Measurements from ENCODE around the gene PIGV. TPM values are rescaled to one million over a fixed set of nuclear protein-coding genes. Genes with fewer than 3 reads are reported as not detected.

Gene PIGV
- total RNA-seq, 1 experiment from 2014 or later = 30.8 TPM

DNA sequence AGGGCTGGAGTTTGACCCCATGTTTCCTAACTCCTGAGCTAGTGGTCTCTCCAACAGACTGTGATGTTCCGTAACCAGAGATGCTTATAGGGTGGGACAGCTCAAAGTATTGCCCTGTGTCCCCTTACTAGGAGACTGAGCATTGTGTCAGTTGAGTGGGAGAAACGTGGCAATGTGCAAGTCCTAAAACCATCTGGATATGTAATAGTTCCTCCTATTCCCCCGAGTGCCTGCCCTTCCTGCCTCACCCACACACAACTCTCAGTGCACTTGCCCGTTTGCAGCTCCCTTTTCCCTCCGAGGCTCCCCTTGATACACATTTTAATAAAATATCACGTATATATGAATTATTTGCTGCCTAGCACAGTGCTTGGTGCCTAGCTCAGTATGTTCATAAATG lies 3.4 kb downstream of the PIGV start:
- H3K9me3 ChIP-seq (ENCODE audit: insufficient read depth, low read depth) = no peaks in the 10 kb centered on the region
- H3K4me2 ChIP-seq = no peak overlapping the region
- peaks cover 20% of the 10 kb centered on the region; the same call in 1 of the 2 replicates for H3F3A ChIP-seq (ENCODE audit: insufficient read depth, low read depth)
- no TSS peak for BruUV-seq (replicated peaks)
- no peak overlapping the region for H2AFZ ChIP-seq
- no peaks in the 10 kb centered on the region for H3K36me3 ChIP-seq (ENCODE audit: low read depth)
- POLR2A ChIA-PET (ENCODE audit: unreplicated experiment) = interaction anchor here (0.6 to 0.7 kb wide), 3 partner anchors 35 to 87 kb away, joined by 3 to 6 read pairs (median 4); no protein-coding TSS in a partner anchor
- H3K4me1 ChIP-seq (replicated peaks; ENCODE audit: insufficient read depth) = peaks cover 23% of the 10 kb centered on the region
- peaks cover 12% of the 10 kb centered on the region for H3K79me2 ChIP-seq (ENCODE audit: low read depth)
- H3K27me3 ChIP-seq (ENCODE audit: insufficient read depth, low read depth) = no peaks in the 10 kb centered on the region
- TF ChIP-seq CTCF (conservative IDR thresholded peaks at IDR 0.05) (no peak), EZH2 (IDR thresholded peaks at IDR 0.05; ENCODE audit: low read depth) (no peak)
- intact Hi-C loops (cut with micrococcal nuclease; ENCODE audit: unreplicated experiment) = no loop called here
- no peak overlapping the region for H3K27ac ChIP-seq
- no peaks in the 10 kb centered on the region for H3K9me2 ChIP-seq (ENCODE audit: insufficient read depth)
- no peak for DNase-seq
- H4K20me1 ChIP-seq (ENCODE audit: insufficient read depth) = no peaks in the 10 kb centered on the region
- CTCF ChIA-PET = interaction anchor here (0.6 to 2.1 kb wide), 4 partner anchors 8 to 187 kb away, joined by 3 to 9 read pairs (median 6); no protein-coding TSS in a partner anchor
- no peak overlapping the region for H3K4me3 ChIP-seq

DNA sequence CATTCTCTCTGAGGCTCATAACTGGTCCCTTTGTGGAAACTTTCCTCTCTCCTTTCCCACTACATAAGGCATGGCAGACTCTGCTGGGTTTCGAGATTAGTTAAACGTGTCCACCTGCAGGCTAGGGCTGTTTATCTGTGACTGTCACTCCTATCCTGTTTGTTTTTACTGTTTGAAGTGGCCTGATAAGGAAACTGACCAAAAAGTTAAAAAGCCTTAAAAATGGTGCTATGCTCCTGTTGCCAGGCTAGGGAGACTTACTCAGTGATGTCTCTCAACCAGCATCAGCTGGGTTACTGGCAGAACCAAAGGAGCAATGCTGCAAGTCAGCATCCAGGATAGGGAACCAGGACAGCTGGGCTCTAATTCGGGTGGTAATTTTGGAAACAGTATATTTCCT lies 3.9 kb downstream of the PIGV start:
- POLR2A ChIA-PET (ENCODE audit: unreplicated experiment) = no interaction called here
- Histone ChIP-seq H3K79me2 (ENCODE audit: low read depth) (peaks cover 12% of the 10 kb centered on the region), H3K36me3 (ENCODE audit: low read depth) (no peaks in the 10 kb centered on the region), H4K20me1 (ENCODE audit: insufficient read depth) (no peaks in the 10 kb centered on the region), H3K4me3 (no peak overlapping the region), H3K9me3 (ENCODE audit: insufficient read depth, low read depth) (no peaks in the 10 kb centered on the region), H3K9me2 (ENCODE audit: insufficient read depth) (no peaks in the 10 kb centered on the region), H3K27ac (no peak overlapping the region), H3K27me3 (ENCODE audit: insufficient read depth, low read depth) (no peaks in the 10 kb centered on the region), H2AFZ (no peak overlapping the region), H3F3A (ENCODE audit: insufficient read depth, low read depth) (peaks cover 15% of the 10 kb centered on the region; the same call in 1 of the 2 replicates), H3K4me1 (replicated peaks; ENCODE audit: insufficient read depth) (peaks cover 18% of the 10 kb centered on the region), H3K4me2 (no peak overlapping the region)
- TF ChIP-seq CTCF (conservative IDR thresholded peaks at IDR 0.05) (no peak), EZH2 (IDR thresholded peaks at IDR 0.05; ENCODE audit: low read depth) (no peak)
- no peak for DNase-seq
- intact Hi-C loops (cut with micrococcal nuclease; ENCODE audit: unreplicated experiment) = no loop called here
- CTCF ChIA-PET = interaction anchor here (2.1 kb wide), 1 partner anchor 8 kb away, joined by 9 read pairs; no protein-coding TSS in a partner anchor
- no TSS peak for BruUV-seq (replicated peaks)

- Histone ChIP-seq H4K20me1 (ENCODE audit: insufficient read depth) (no peaks in the 10 kb centered on the region), H3K9me2 (ENCODE audit: insufficient read depth) (no peaks in the 10 kb centered on the region), H3K27ac (no peak overlapping the region), H3K4me3 (no peak overlapping the region), H3K36me3 (ENCODE audit: low read depth) (no peaks in the 10 kb centered on the region), H3K9me3 (ENCODE audit: insufficient read depth, low read depth) (no peaks in the 10 kb centered on the region), H3K4me1 (replicated peaks; ENCODE audit: insufficient read depth) (peaks cover 11% of the 10 kb centered on the region), H3K4me2 (no peak overlapping the region), H3K79me2 (ENCODE audit: low read depth) (peaks cover 12% of the 10 kb centered on the region), H2AFZ (no peak overlapping the region), H3F3A (ENCODE audit: insufficient read depth, low read depth) (peaks cover 7% of the 10 kb centered on the region; the same call in 1 of the 2 replicates), H3K27me3 (ENCODE audit: insufficient read depth, low read depth) (no peaks in the 10 kb centered on the region)
- intact Hi-C loops (cut with micrococcal nuclease; ENCODE audit: unreplicated experiment) = no loop called here
- ChIA-PET CTCF (no interaction called here), POLR2A (ENCODE audit: unreplicated experiment) (no interaction called here)
- DNase-seq = no peak
- no peak for TF ChIP-seq EZH2 (IDR thresholded peaks at IDR 0.05; ENCODE audit: low read depth)
- TF ChIP-seq CTCF (conservative IDR thresholded peaks at IDR 0.05) = no peak
- no TSS peak for BruUV-seq (replicated peaks)
Observed at GRCh38 chr1:26792924-26793323, 5.2 kb downstream of the PIGV start.

Measured in PC-9 (cell line).